BE2C (cell line): ENCODE measurements around the gene PCIF1.

ENCODE experiments used
- DNase-seq: peaks from one replicate; pipeline ENCODE4 v3.0.0-alpha.2; 2020
- H3K27me3 ChIP-seq: fragments of 250-450 bp; sonication (Bioruptor Pico); 2 replicates; pipeline ENCODE4 v1.5.1; 2020; ENCODE audit warnings: mild to moderate bottlenecking
- H3K36me3 ChIP-seq: fragments of 250-450 bp; sonication (Bioruptor Pico); 2 replicates; pipeline ENCODE4 v1.5.1; 2020; ENCODE audit warnings: mild to moderate bottlenecking
- H3K4me1 ChIP-seq: fragments of 250-450 bp; sonication (Bioruptor Pico); 2 replicates; pipeline ENCODE4 v1.5.1; 2020
- H3K4me3 ChIP-seq: 2 replicates; pipeline ENCODE4 v1.5.1; 2011; ENCODE audit warnings: low read depth, low read length
- H3K9me3 ChIP-seq: fragments of 250-450 bp; sonication (Bioruptor Pico); 2 replicates; pipeline ENCODE4 v1.5.1; 2020
- TF ChIP-seq, protein P1 (sequence below): IDR thresholded peaks from 2 replicates; pipeline ENCODE4 v1.5.1; 2012; ENCODE audit warnings: mild to moderate bottlenecking, low read depth, low read length

PCIF1 gene

DNA sequence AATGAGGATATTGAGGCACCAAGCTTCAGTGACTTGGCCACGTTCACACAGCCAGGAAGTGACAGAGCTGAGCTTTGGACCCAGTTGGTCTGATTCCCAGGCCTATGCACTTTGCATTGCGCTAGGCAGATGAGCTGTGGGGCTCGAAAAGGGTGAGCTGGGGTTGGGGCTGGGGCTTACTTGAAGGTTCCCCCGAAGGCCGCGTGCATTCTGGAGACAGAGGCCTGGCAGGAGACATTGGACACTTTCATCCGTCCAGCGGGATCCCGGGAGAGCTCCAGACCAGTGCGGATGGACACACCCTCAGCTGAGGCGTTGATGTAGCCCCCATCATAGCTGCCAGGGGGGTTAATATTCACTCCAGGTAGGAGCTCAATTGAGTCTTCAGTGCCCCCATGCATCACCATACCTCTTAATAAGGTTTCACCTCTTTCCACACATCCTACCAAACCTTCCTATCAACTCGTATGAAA is 25.1 kb upstream of the PCIF1 start:
- Histone ChIP-seq H3K4me3 (no peak overlapping the region), H3K27me3 (no peaks in the 10 kb centered on the region), H3K9me3 (no peaks in the 10 kb centered on the region), H3K4me1 (no peaks in the 10 kb centered on the region), H3K36me3 (peaks cover 12% of the 10 kb centered on the region)
- DNase-seq, result no peak
- TF ChIP-seq, protein P1, sequence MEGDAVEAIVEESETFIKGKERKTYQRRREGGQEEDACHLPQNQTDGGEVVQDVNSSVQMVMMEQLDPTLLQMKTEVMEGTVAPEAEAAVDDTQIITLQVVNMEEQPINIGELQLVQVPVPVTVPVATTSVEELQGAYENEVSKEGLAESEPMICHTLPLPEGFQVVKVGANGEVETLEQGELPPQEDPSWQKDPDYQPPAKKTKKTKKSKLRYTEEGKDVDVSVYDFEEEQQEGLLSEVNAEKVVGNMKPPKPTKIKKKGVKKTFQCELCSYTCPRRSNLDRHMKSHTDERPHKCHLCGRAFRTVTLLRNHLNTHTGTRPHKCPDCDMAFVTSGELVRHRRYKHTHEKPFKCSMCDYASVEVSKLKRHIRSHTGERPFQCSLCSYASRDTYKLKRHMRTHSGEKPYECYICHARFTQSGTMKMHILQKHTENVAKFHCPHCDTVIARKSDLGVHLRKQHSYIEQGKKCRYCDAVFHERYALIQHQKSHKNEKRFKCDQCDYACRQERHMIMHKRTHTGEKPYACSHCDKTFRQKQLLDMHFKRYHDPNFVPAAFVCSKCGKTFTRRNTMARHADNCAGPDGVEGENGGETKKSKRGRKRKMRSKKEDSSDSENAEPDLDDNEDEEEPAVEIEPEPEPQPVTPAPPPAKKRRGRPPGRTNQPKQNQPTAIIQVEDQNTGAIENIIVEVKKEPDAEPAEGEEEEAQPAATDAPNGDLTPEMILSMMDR, result no peak

DNA sequence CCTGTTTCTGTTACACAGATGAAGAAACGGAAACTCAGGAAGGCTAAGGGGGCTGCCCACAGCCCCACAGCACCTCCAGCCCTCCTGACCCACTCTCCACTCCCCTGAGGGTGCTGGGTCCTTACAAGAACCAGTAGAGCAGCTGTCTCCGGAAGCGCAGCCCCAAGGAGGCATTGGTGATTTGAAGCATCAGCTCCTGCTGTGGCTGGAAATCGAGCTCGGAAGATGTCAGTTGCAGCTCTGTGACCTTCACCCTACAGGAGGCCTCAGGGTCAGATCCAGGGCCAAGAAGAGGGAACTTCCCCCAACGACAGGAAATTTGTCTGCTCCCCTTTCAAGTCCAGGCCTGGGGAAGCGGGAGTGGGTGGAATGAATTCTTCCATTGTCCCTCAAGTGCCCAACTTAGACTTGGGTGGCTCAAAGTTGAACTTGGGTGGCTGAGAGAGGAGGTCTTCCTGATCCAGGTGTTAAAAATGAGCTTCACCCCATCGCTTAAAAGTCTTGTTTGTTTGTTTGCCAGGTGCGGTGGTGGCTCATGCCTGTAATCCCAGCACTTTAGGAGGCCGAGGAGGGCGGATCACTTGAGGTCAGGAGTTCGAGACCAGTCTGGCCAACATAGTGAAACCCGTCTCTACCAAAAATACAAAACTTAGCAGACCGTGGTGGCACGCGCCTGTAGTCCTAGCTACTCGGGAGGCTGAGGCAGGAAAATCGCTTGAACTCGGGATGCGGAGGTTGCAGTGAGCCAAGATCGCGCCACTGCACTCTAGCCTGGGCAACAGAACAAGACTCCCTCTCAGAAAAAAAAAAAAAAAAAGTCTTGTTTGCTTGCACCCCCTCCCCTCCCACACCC is 24.4 kb upstream of the PCIF1 start:
- Histone ChIP-seq H3K9me3 (no peaks in the 10 kb centered on the region), H3K4me3 (peak overlapping the region; percentile 17), H3K36me3 (peaks cover 10% of the 10 kb centered on the region), H3K4me1 (no peaks in the 10 kb centered on the region), H3K27me3 (no peaks in the 10 kb centered on the region)
- DNase-seq, result no peak
- TF ChIP-seq, protein P1, result no peak

DNA sequence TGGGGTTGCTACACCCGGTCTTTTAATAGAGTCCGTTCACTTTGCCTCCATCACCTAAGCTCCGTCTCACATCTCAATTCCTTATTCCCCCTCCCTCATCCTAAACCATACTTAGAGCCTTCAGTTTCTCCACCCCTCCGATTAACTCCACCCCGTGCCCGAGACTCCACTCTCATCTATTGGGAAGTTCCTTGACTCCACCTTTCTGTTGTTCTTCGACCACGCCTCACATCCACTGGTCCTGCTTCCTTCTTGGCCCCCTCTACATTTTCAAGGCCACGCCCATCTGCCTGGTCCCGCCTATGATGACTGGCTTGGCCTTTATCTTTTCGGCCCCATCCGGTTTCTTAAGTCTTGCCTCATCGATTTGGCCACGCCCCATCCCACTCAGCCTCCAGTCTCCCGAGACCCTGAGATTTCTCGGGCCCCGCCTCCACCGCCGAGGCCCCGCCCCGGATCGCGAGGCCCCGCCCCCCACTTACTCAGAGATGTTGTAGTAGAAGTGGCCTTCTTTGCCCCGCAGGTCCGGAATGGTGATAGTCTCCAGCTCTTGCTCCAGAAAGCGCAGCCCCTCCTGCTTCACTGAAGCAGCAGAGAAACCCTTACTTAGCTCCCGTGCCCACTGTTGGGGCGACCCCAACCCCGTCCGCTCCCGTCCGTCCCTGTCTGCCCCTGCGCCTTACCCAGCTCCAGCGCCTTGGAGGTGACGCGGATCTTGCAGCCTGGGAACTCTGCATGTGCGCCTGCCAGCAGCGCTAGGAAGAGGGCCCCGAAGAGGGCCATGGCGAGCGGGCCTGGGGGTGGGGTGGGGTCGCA is 23.6 kb upstream of the PCIF1 start:
- peak; percentile 99 for DNase-seq
- peak overlapping the region; percentile 69 for H3K4me3 ChIP-seq
- H3K9me3 ChIP-seq, result no peaks in the 10 kb centered on the region
- H3K4me1 ChIP-seq, result no peaks in the 10 kb centered on the region
- H3K27me3 ChIP-seq, result no peaks in the 10 kb centered on the region
- peaks cover 10% of the 10 kb centered on the region for H3K36me3 ChIP-seq
- TF ChIP-seq, protein P1, result no peak

DNA sequence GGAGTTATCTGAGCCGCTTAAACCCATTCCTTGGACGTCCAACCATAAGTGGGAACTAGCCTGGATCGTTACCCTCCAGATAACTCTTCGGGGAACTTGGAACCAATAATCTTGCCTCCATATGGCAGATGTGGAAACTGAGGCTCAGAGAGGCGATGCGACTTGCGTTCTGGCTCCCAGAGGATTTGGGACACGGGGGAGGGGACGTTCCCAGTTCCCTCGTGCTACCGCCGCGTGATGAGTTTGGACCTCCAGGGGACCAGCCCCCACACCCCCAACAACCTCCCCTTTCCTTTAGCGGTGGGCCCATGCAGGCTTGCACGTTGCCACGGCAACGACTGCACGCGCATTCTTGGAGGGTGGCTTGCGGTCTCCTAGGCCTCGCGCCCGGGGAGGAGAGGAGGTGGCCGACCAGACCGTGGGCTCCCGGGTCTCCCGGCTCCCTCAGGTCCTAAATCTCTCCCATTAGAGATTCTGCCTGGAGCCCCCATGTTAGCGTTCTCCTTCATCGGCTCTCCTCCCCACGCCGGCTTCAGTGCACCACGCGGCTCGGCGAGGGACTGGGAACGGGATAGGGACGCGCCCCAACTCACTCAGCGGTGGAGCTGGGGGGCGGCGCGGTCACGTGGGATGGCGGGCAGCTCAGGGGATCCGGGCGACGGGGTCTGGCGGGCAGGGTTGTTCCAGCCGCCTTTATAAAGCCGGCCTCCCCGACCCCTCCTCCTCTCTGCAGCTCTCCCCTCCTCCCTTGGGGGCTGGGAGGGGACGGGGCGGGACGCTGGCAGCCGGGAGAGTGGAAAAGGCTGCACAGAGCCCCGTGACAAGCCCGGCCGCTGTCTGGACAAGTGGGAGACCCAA is 22.8 kb upstream of the PCIF1 start, which contains the start of gene PLTP:
PLTP (minus strand) TSS at position 670 of the 858 bp plus-strand sequence. CDS start 703 bp downstream, outside the sequence.
- TF ChIP-seq, protein P1, result no peak

DNA sequence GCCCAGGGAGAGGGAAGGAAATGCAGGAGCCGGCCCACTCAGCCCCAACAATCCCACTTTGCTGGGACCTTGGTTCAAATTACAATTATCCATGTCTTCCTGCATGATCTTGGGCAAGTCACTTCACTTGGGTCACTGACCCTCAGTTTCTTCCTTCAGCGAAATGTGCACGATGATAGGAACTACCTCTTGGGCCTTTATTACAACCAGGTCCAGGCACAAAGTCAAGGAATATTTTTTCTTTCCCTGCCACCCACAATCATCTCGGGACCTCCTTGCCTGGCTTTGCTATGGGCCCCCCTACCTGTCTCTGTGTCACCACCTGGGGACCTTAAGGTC is 22.2 kb upstream of the PCIF1 start:
- no peaks in the 10 kb centered on the region for H3K27me3 ChIP-seq
- no peaks in the 10 kb centered on the region for H3K4me1 ChIP-seq
- H3K9me3 ChIP-seq, result no peaks in the 10 kb centered on the region
- H3K36me3 ChIP-seq, result peaks cover 10% of the 10 kb centered on the region
- TF ChIP-seq, protein P1, result no peak
- peak overlapping the region; percentile 69 for H3K4me3 ChIP-seq
- no peak for DNase-seq

More for the DNA sequence above, 22.8 kb upstream of the PCIF1 start, which contains the start of gene PLTP:
- DNase-seq, result peak; percentile 87
- H3K9me3 ChIP-seq, result no peaks in the 10 kb centered on the region
- no peaks in the 10 kb centered on the region for H3K4me1 ChIP-seq
- H3K36me3 ChIP-seq, result peaks cover 10% of the 10 kb centered on the region
- H3K27me3 ChIP-seq, result no peaks in the 10 kb centered on the region
- H3K4me3 ChIP-seq, result peak within 1 kb of the TSS; percentile 69
